Measurements from ENCODE around the gene FCHO2. TPM values are rescaled to one million over a fixed set of nuclear protein-coding genes. Genes with fewer than 3 reads are reported as not detected.
A peak's percentile ranks its signal among the peaks of the same experiment; 100 is the strongest.

The FCHO2 gene
- total RNA-seq, 1 experiment from 2014 or later: 25.3 TPM

GRCh38 chr5:73030995-73031394 lies 75.2 kb downstream of the FCHO2 start:
- CTCF ChIA-PET: no interaction called here

GRCh38 chr5:73031839-73032238 lies 76.0 kb downstream of the FCHO2 start:
- in situ Hi-C loops (cut with HindIII; ENCODE audit: low pct_unique_long_range_greater_than_20kb, low sequenced_read_pairs) (no loop called here), intact Hi-C loops (cut with micrococcal nuclease; ENCODE audit: unreplicated experiment) (no loop called here)
- TF ChIP-seq, protein P1, sequence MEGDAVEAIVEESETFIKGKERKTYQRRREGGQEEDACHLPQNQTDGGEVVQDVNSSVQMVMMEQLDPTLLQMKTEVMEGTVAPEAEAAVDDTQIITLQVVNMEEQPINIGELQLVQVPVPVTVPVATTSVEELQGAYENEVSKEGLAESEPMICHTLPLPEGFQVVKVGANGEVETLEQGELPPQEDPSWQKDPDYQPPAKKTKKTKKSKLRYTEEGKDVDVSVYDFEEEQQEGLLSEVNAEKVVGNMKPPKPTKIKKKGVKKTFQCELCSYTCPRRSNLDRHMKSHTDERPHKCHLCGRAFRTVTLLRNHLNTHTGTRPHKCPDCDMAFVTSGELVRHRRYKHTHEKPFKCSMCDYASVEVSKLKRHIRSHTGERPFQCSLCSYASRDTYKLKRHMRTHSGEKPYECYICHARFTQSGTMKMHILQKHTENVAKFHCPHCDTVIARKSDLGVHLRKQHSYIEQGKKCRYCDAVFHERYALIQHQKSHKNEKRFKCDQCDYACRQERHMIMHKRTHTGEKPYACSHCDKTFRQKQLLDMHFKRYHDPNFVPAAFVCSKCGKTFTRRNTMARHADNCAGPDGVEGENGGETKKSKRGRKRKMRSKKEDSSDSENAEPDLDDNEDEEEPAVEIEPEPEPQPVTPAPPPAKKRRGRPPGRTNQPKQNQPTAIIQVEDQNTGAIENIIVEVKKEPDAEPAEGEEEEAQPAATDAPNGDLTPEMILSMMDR (IDR thresholded peaks at IDR 0.05): no peak
- TF ChIP-seq POLR2AphosphoS5 (IDR thresholded peaks at IDR 0.05; ENCODE audit: low read depth, low read length) (no peak), SIN3A (IDR thresholded peaks at IDR 0.05; ENCODE audit: borderline replicate concordance, insufficient read depth, low read depth, low read length) (no peak), REST (IDR thresholded peaks at IDR 0.05; ENCODE audit: insufficient read depth in 1 of 2, low read depth in 2 of 2, low read length in 1 of 2) (no peak), TCF7L2 (IDR thresholded peaks at IDR 0.05; ENCODE audit: low read depth, low read length) (no peak)
- H3K36me3 ChIP-seq (ENCODE audit: control insufficient read depth, insufficient read depth, low read length): no peaks in the 10 kb centered on the region; the same call in 1 of the 2 replicates
- CTCF ChIA-PET: no interaction called here
- ATAC-seq: no peak
- no peak overlapping the region for H3K27ac ChIP-seq (ENCODE audit: low read length)
- DNase-seq (ENCODE audit: low read depth, low spot score): no peak
- H3K27me3 ChIP-seq (ENCODE audit: control insufficient read depth, insufficient read depth, low read length): no peaks in the 10 kb centered on the region
- peaks cover 7% of the 10 kb centered on the region; the same call in 1 of the 2 replicates for H3K4me1 ChIP-seq (ENCODE audit: control insufficient read depth, insufficient read depth, low read length)
- BruUV-seq (replicated peaks): no TSS peak
- H3K9me3 ChIP-seq (ENCODE audit: control insufficient read depth, insufficient read depth, low read depth, low read length): no peaks in the 10 kb centered on the region
- no peak overlapping the region for H3K4me3 ChIP-seq (ENCODE audit: low read depth in 2 of 2, low read length in 2 of 2)
- POLR2A ChIA-PET: no interaction called here

More at GRCh38 chr5:73030995-73031394, 75.2 kb downstream of the FCHO2 start:
- no peak overlapping the region for H3K4me3 ChIP-seq (ENCODE audit: low read depth in 2 of 2, low read length in 2 of 2)
- in situ Hi-C loops (cut with HindIII; ENCODE audit: low pct_unique_long_range_greater_than_20kb, low sequenced_read_pairs): no loop called here
- H3K9me3 ChIP-seq (ENCODE audit: control insufficient read depth, insufficient read depth, low read depth, low read length): no peaks in the 10 kb centered on the region
- H3K36me3 ChIP-seq (ENCODE audit: control insufficient read depth, insufficient read depth, low read length): no peaks in the 10 kb centered on the region; the same call in 1 of the 2 replicates
- peak; percentile 92 for ATAC-seq
- intact Hi-C loops (cut with micrococcal nuclease; ENCODE audit: unreplicated experiment): no loop called here
- TF ChIP-seq, protein P1 (IDR thresholded peaks at IDR 0.05): no peak
- no peaks in the 10 kb centered on the region for H3K27me3 ChIP-seq (ENCODE audit: control insufficient read depth, insufficient read depth, low read length)
- DNase-seq (ENCODE audit: low read depth, low spot score): no peak
- POLR2A ChIA-PET: no interaction called here
- peaks cover 7% of the 10 kb centered on the region; the same call in 1 of the 2 replicates for H3K4me1 ChIP-seq (ENCODE audit: control insufficient read depth, insufficient read depth, low read length)
- BruUV-seq (replicated peaks): no TSS peak
- no peak overlapping the region for H3K27ac ChIP-seq (ENCODE audit: low read length)

Measured in Panc1 (cell line).